Tongue (tissue), 2 donors: Measurements from ENCODE around the gene CCNDBP1. TPM values are rescaled to one million over a fixed set of nuclear protein-coding genes. Genes with fewer than 3 reads are reported as not detected.
A peak's percentile ranks its signal among the peaks of the same experiment; 100 is the strongest.
"Not testable (repeated sequence)": the region's sequence is repeated elsewhere in the genome, so short reads cannot be mapped to it uniquely, and the experiment has no call there.

Experiments
- DNase-seq: peaks from one replicate; pipeline ENCODE4 v3.0.0-alpha.2; 2015
- total RNA-seq: library from RNA; depleted of rRNA; stranded (reverse); fragments of >200 nt; gene quantifications from one replicate; pipeline ENCODE4 v1.2.3, GENCODE V29; 2014

Gene CCNDBP1
- total RNA-seq, 1 donor from 2014 or later = 44.7 TPM

- DNase-seq = no peak
Measured at GRCh38 chr15:43215961-43216360, 30.8 kb downstream of the CCNDBP1 start.

DNA sequence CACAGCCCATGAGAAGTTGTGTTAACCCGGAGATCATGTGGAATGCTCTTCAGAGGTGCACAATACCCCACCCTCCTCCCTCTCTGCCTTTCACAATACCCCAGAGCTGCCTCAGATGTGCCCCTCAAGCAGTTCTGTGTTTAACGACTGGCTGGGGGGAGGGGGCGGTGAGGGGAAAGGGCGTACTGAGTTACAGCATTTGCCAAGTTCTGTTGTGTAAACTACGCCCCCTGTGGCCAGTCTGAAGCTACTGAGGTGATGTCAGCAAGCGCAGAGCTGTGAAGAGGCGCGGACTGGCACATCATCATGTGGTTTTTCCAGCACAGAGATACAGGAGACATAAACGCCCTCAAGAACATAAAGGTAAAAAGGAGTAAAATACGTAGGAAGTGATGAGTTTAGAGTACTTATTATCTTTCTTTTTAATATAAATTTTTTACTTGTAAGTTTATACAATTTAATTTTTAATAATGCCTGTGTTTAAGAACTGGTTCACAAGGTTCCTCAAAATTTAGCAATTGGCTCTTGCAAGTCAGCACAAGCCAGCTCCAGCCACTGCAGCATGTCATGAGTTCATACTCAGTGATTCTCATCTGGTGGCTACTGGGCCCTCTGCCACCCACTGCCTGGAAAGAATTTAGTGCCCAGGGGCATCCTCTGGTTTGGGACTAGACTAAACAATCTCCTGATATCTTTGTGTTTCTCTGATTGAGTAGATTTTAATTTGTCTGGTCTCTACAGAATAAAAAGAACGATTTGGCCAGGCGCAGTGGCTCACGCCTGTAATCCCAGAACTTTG, 33.9 kb downstream of the CCNDBP1 start:
- DNase-seq = peak; percentile 24

- DNase-seq = no peak
Measured at GRCh38 chr15:43219929-43220928, 35.0 kb downstream of the CCNDBP1 start.

- DNase-seq = peak; percentile 4
Measured at GRCh38 chr15:43220991-43221403, 35.8 kb downstream of the CCNDBP1 start, which contains the start of gene EPB42. Gene EPB42 (minus strand): TSS chr15:43221018. CDS start chr15:43220825, 193 bp downstream.

DNA sequence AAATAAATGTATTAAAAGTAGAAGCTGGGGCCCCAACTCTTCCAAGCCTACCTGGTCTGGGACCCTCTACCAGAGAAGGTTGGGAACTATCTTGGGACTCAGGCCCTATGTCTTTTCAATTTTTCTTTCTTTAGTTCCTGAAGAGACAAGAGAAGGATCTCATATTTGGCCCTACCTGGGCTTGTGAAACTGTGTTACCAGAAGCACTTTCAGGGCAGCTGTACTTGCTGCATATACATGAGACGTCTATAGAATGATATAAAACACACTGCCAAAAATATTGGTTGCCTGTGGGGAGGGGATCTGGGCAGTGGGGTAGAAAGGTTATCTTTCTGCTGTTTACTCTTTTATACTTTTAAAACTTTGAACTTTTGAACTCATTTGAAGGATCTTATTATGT, 36.2 kb downstream of the CCNDBP1 start:
- DNase-seq = no peak

DNA sequence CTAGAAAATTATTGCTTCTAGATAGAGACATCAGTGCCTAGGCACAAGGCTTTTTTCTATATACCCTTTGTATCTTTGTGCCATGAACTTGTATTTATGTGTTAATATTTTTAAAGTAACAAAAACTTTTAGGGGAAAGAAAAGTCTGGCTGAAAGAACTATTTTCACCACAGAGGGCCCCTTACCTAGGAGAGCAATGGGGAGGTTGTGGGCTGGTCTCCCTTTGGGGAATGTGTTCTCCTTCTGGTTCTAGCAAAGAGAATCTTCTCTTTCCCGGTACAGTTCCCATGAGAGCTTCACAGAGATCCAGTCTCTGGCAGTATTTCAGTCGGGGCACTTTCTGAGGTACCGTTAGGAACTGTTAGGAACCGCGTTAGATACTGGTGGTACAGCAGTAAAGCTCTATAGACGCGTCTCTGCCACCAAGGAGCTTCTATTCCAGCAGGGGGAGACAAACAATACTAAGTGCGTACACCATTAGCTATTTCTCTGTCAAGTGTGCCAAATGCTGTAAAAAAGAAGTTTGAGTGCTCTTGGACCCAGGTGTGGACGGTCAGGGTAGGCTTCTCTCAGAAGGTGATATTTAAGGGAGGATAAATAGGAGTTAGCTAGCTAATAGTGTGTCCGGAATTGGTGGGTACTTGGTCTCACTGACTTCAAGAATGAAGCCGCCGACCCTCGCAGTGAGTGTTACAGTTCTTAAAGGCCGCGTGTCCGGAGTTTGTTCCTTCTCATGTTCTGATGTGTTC, 40.2 kb downstream of the CCNDBP1 start:
- peak; percentile 74 for DNase-seq

DNA sequence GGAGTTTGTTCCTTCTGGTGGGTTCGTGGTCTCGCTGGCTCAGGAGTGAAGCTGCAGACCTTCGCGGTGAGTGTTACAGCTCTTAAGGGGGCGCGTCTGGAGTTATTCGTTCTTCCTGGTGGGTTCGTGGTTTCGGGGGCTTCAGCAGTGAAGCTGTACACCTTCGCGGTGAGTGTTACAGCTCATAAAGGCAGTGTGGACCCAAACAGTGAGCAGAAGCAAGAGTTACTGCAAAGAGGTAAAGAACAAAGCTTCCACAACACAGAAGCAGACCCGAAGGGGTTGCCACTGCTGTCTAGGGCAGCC, 40.7 kb downstream of the CCNDBP1 start:
- DNase-seq = not testable (repeated sequence)

DNA sequence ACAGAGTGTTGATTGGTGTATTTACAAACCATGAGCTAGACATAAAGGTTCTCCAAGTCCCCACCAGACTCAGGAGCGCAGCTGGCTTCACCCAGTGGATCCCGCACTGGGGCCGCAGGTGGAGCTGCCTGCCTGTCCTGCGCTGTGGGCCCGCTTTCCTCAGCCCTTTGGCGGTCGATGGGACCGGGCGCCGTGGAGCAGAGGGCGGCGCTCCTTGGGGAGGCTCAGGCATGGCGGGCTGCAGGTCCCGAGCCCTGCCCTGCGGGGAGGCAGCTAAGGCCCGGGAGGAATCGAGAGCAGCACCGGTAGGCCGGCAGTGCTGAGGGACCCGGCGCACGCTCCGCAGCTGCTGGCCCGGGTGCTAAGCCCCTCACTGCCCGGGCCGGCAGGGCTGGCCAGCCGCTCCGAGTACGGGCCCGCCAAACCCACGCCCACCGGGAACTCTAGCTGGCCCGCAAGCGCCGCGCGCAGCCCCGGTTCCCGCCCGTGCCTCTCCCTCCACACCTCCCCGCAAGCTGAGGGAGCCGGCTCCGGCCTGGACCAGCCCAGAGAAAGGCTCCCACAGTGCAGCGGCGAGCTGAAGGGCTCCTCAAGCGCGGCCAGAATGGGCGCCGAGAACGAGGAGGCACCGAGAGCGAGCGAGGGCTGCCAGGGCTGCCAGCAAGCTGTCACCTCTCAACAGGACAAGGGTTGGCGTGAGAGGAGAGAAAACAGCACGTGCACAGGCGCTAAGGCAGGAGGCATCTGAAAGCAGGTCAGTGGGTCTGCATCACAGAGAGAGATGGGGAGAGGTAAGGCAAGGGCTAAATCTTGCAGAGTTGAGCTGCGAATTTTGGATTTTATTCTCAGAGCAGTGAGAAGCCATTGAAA, 41.5 kb downstream of the CCNDBP1 start:
- DNase-seq = no peak

DNA sequence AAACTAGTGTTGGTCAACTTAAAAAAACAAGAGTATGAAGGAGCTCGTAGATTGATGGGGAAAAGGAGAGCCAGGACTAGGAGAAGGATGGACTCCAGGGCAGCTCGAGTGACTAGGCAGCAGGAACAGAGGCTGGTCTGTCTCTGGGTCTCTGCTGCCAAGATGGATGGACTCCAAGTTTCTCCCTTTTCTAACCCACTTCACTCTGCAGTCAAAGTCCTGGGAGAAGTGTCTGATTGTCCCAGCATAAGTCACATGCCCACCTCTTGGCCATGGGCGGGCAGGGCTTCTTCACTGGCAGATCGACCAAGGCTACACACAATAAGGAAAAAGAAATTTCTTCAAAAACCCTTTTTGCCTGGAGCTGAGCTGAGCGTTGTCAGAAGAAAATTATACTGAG, 44.8 kb downstream of the CCNDBP1 start:
- no peak for DNase-seq

GRCh38 chr15:43230640-43231115, 45.5 kb downstream of the CCNDBP1 start:
- DNase-seq = no peak

GRCh38 chr15:43232289-43232874, 47.2 kb downstream of the CCNDBP1 start:
- no peak for DNase-seq

- no peak for DNase-seq
Measured at GRCh38 chr15:43235536-43235935, 50.3 kb downstream of the CCNDBP1 start.

DNA sequence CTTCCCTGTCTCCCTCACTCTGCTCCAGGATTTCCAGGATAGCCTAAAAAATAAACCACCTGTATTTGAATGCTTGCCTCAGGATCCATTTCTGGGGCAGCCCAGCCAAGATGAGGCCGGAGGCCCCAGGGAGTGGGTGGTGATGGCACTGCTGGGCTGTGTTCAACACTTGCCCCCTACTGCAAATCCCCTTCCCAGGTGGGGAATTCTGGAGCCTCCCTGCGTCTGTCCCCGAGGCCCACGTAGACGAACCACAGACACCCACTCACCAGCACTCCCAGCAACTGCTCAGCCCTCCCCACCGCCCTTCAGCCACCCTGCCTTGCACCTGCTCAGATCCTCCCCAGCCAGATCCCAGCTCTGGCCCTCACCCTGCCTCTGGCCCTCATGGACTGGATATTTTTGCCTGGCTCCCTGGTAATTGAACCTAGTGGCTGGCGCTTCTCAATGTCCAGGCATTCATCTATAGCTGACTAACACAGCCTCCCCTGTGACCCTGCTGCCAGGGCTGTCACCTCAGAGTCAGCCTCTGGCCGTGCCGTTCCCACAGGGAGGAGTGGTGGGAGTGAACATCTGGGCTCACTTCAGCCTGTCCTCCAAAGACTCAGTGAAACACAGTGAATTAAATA, 52.8 kb downstream of the CCNDBP1 start:
- DNase-seq = no peak

DNA sequence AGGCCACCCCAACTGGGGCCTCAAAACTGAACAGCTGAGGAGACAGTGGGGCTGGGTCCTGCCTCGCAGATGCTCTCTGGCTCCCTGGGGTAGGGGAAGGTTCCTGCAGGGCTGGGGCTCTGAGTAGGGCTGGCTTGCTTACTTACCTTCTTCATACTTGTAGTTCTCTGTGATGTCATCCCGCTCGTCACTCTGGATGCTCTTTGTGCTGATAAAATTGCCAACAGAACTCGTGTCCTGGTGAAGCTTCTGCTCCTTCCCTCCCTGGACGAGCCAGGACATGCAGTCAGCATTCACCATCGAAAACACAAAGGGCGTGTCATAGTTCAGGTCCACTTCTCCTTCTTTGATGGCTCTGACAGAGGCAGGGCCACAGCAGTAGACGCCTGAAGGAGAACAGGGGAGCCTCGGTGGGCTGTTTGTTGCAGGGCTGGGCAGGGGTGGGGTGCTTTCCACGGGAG, 53.5 kb downstream of the CCNDBP1 start:
- peak; percentile 16 for DNase-seq

- DNase-seq = no peak
Measured at GRCh38 chr15:43239732-43240491, 54.7 kb downstream of the CCNDBP1 start.

- peak; percentile 27 for DNase-seq
Measured at GRCh38 chr15:43241100-43241499, 55.9 kb downstream of the CCNDBP1 start.

GRCh38 chr15:43242616-43243015, 57.4 kb downstream of the CCNDBP1 start:
- no peak for DNase-seq

DNA sequence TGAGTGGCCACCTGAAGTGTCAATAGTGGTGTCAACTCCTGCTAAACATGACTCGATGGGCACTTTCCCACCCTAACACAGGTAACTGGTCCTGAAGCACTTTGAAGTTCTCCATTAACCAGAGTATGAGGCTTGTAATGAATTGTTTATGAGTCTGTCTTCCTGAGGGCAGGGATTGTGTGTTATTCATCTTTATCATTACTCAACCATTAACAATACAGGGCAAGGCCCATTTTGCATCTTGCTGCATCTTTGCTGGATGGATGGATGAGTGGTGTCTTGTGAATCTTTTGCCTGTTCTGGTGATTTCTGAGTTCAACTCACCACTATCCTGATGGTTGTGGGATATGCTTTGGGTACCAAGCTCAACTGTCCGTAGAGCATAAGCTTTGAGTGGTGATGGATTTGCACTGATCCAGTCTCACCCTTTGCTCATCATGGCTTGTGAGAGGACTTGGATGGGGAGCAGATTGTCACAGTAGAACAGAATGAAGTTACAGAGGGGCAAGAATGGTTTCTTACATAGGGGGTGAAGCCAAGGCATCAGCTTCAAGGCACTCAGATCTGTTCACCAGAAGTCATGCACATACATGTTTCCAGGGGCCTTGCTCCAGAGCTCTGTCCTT, 57.9 kb downstream of the CCNDBP1 start:
- DNase-seq = no peak

- DNase-seq = no peak
Measured at GRCh38 chr15:43244092-43244491, 58.9 kb downstream of the CCNDBP1 start.
